HEK293 (cell line): ENCODE measurements around the gene GUCY2D.
A peak's percentile ranks its signal among the peaks of the same experiment; 100 is the strongest.

Experiments used
- CTCF ChIA-PET: fragments of 350-600 bp; formaldehyde crosslinking; extraction: SDS; loops from one replicate; lab custom pipeline; 2021; ENCODE audit warnings: antibody characterized with exemption; lab: Yijun Ruan, JAX
- POLR2A ChIA-PET: fragments of 300-600 bp; formaldehyde crosslinking; extraction: SDS; loops from one replicate; lab custom pipeline; 2020; ENCODE audit warnings: antibody characterized with exemption, inconsistent platforms; lab: Yijun Ruan, JAX
- H3K27ac ChIP-seq: fragments of 200-500 bp; sonication (Bioruptor generic); 2 replicates; pipeline ENCODE4 v1.5.1; 2014; ENCODE audit warnings: low read depth, low read length, control low read depth, inconsistent platforms; ENCODE audit errors: extremely low read depth
- H3K36me3 ChIP-seq, 2 experiments: fragments of 200-500 bp in 1 of 2; sonication (Bioruptor generic) in 1 of 2; 1 replicate in 1 of 2; 2 replicates in 1 of 2; pipeline ENCODE4 v1.5.1; 2014 to 2017; ENCODE audit warnings: inconsistent platforms in 2 of 2, low read length in 2 of 2; ENCODE audit not compliant: control insufficient read depth in 2 of 2, insufficient read depth in 1 of 2
- H3K4me1 ChIP-seq: fragments of 200-500 bp; sonication (Bioruptor generic); 2 replicates; pipeline ENCODE4 v1.5.1; 2014; ENCODE audit warnings: mild to moderate bottlenecking, low read length, inconsistent platforms; ENCODE audit not compliant: control insufficient read depth, insufficient read depth
- H3K4me3 ChIP-seq: 2 replicates; pipeline ENCODE4 v1.5.1; 2011; ENCODE audit warnings: low read depth, mild to moderate bottlenecking, control low read depth, low read length, moderate library complexity
- H3K9me3 ChIP-seq: fragments of 200-500 bp; sonication (Bioruptor generic); 2 replicates; pipeline ENCODE4 v1.5.1; 2014; ENCODE audit warnings: low read depth, low read length, inconsistent platforms; ENCODE audit not compliant: control insufficient read depth, insufficient read depth
- BCL11B ChIP-seq: fragments of 450-650 bp; formaldehyde crosslinking; IDR thresholded peaks from 2 replicates; pipeline ENCODE4 v1.5.1; 2016; ENCODE audit warnings: low read depth, missing biosample characterization, missing genetic modification characterization
- KLF1 ChIP-seq: fragments of 450-650 bp; formaldehyde crosslinking; IDR thresholded peaks from 2 replicates; pipeline ENCODE4 v1.5.1; 2016; ENCODE audit warnings: missing biosample characterization, missing genetic modification characterization
- MEIS1 ChIP-seq: sonication (generic); formaldehyde crosslinking; IDR thresholded peaks from 2 replicates; pipeline ENCODE4 v1.8.1; 2022; ENCODE audit warnings: missing genetic modification reagents, mild to moderate bottlenecking, borderline replicate concordance
- PRDM1 ChIP-seq: fragments of 450-650 bp; formaldehyde crosslinking; IDR thresholded peaks from 2 replicates; pipeline ENCODE4; 2016; ENCODE audit warnings: missing biosample characterization, missing genetic modification characterization
- REPIN1 ChIP-seq: fragments of 450-650 bp; formaldehyde crosslinking; IDR thresholded peaks from 2 replicates; pipeline ENCODE4 v1.5.1; 2017; ENCODE audit warnings: missing biosample characterization, missing genetic modification characterization, low read depth
- SALL2 ChIP-seq: fragments of 450-650 bp; formaldehyde crosslinking; IDR thresholded peaks from 2 replicates; pipeline ENCODE4 v1.5.0; 2017; ENCODE audit warnings: missing biosample characterization, mild to moderate bottlenecking, missing genetic modification characterization, borderline replicate concordance
- TRIM28 ChIP-seq: IDR thresholded peaks from 2 replicates; pipeline ENCODE4 v1.6.1; 2011; ENCODE audit warnings: low read length, control low read depth, borderline replicate concordance
- ZBTB20 ChIP-seq: fragments of 450-650 bp; formaldehyde crosslinking; IDR thresholded peaks from 2 replicates; pipeline ENCODE4 v1.5.1; 2016; ENCODE audit warnings: missing biosample characterization, missing genetic modification characterization
- ZFP69B ChIP-seq: fragments of 450-650 bp; formaldehyde crosslinking; IDR thresholded peaks from 2 replicates; pipeline ENCODE4 v1.5.1; 2016; ENCODE audit warnings: missing biosample characterization, missing genetic modification characterization
- ZNF112 ChIP-seq: fragments of 450-650 bp; formaldehyde crosslinking; IDR thresholded peaks from 2 replicates; pipeline ENCODE4 v1.5.0; 2017; ENCODE audit warnings: missing biosample characterization, missing genetic modification characterization
- ZNF19 ChIP-seq: fragments of 450-650 bp; formaldehyde crosslinking; IDR thresholded peaks from 2 replicates; pipeline ENCODE4; 2016; ENCODE audit warnings: missing biosample characterization, missing genetic modification characterization, low read depth
- ZNF324 ChIP-seq: fragments of 450-650 bp; formaldehyde crosslinking; IDR thresholded peaks from 2 replicates; pipeline ENCODE4 v1.5.1; 2016; ENCODE audit warnings: missing biosample characterization, missing genetic modification characterization
- ZNF654 ChIP-seq: fragments of 450-650 bp; formaldehyde crosslinking; IDR thresholded peaks from 2 replicates; pipeline ENCODE4 v1.5.1; 2016; ENCODE audit warnings: low read depth, missing biosample characterization, missing genetic modification characterization
- ZNF658 ChIP-seq: fragments of 450-650 bp; formaldehyde crosslinking; IDR thresholded peaks from 2 replicates; pipeline ENCODE4; 2016; ENCODE audit warnings: missing biosample characterization, missing genetic modification characterization
- ZNF701 ChIP-seq: fragments of 450-650 bp; formaldehyde crosslinking; IDR thresholded peaks from 2 replicates; pipeline ENCODE4 v1.5.1; 2016; ENCODE audit warnings: missing biosample characterization, missing genetic modification characterization
- TF ChIP-seq, protein P1 (sequence below): fragments of 450-650 bp; formaldehyde crosslinking; IDR thresholded peaks from 2 replicates; pipeline ENCODE4 v1.5.1; 2016; ENCODE audit warnings: missing biosample characterization, missing genetic modification characterization
- TF ChIP-seq, protein P2 (sequence below): fragments of 450-650 bp; formaldehyde crosslinking; IDR thresholded peaks from 2 replicates; pipeline ENCODE4 v1.5.1; 2017; ENCODE audit warnings: missing biosample characterization, missing genetic modification characterization
- TF ChIP-seq, protein P3 (sequence below): fragments of 450-650 bp; formaldehyde crosslinking; IDR thresholded peaks from 2 replicates; pipeline ENCODE4 v1.5.1; 2016; ENCODE audit warnings: missing biosample characterization, missing genetic modification characterization
- TF ChIP-seq, protein P4 (sequence below): fragments of 450-650 bp; formaldehyde crosslinking; IDR thresholded peaks from 2 replicates; pipeline ENCODE4 v1.5.1; 2016; ENCODE audit warnings: missing biosample characterization, missing genetic modification characterization
- TF ChIP-seq, protein P5 (sequence below): fragments of 450-650 bp; formaldehyde crosslinking; IDR thresholded peaks from 2 replicates; pipeline ENCODE4 v1.5.1; 2016; ENCODE audit warnings: missing biosample characterization, missing genetic modification characterization

GUCY2D gene

DNA sequence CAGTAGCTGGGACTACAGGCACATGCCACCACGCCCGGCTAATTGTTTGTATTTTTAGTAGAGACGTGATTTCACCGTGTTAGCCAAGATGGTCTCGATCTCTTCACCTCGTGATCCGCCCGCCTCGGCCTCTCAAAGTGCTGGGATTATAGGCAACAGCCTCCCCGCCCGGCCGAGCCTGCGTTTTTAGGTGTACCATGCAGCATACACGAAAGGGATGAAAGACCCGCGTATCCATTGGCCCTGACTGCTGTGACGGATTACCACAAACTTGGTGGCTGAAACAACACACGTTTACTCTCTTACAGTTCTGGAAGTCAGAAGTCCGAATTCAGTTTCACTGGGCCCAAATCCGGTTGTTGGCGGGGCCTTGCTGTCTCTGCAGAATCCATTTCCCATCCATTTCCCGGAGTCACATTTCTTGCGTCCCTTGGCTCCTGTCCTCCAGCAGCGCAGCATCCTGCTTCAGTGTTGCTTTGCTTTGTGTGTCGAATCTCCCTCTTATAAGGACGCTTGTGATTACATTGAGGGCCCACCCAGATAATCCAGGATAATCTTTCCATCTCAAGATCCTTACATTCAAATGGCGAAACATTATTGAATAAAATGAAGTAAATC is 8.3 kb upstream of the GUCY2D start (continued):
- TF ChIP-seq, protein P1, sequence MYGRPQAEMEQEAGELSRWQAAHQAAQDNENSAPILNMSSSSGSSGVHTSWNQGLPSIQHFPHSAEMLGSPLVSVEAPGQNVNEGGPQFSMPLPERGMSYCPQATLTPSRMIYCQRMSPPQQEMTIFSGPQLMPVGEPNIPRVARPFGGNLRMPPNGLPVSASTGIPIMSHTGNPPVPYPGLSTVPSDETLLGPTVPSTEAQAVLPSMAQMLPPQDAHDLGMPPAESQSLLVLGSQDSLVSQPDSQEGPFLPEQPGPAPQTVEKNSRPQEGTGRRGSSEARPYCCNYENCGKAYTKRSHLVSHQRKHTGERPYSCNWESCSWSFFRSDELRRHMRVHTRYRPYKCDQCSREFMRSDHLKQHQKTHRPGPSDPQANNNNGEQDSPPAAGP (tag by site-specific recombination) = no peak
- TF ChIP-seq KLF1 (tag by site-specific recombination) = no peak

DNA sequence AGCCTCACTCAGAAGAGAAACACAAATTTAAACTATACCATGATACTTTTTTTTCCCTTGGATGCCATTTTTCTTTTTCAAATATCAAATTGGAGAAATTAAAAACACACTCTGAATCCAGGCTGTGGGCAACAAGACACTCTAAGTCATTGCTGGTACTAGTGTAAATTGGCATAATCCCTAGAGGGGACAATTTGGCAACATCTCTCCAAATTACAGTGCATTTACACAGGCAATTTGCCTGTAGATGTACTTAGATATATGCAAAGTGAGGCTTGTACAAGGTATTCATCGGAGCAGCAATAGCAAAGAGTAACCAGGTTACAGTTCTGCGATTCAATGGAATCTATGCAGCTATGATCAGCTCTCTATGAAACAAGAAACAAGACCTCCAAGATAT is 6.7 kb upstream of the GUCY2D start:
- Histone ChIP-seq H3K9me3 (no peaks in the 10 kb centered on the region), H3K4me1 (no peaks in the 10 kb centered on the region), H3K36me3 (no peaks in the 10 kb centered on the region; a peak in 1 of 3 replicates), H3K27ac (no peak overlapping the region), H3K4me3 (no peak overlapping the region)
- TF ChIP-seq, protein P2, sequence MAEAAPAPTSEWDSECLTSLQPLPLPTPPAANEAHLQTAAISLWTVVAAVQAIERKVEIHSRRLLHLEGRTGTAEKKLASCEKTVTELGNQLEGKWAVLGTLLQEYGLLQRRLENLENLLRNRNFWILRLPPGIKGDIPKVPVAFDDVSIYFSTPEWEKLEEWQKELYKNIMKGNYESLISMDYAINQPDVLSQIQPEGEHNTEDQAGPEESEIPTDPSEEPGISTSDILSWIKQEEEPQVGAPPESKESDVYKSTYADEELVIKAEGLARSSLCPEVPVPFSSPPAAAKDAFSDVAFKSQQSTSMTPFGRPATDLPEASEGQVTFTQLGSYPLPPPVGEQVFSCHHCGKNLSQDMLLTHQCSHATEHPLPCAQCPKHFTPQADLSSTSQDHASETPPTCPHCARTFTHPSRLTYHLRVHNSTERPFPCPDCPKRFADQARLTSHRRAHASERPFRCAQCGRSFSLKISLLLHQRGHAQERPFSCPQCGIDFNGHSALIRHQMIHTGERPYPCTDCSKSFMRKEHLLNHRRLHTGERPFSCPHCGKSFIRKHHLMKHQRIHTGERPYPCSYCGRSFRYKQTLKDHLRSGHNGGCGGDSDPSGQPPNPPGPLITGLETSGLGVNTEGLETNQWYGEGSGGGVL = no peak
- TF ChIP-seq ZNF701 (no peak), ZNF19 (tag by site-specific recombination) (no peak), ZNF112 (tag by site-specific recombination) (no peak), ZBTB20 (tag by site-specific recombination) (no peak), ZFP69B (tag by site-specific recombination) (no peak), TRIM28 (no peak), ZNF658 (tag by site-specific recombination) (no peak), ZNF324 (tag by site-specific recombination) (no peak), SALL2 (tag by site-specific recombination) (no peak), PRDM1 (tag by site-specific recombination) (no peak), REPIN1 (tag by site-specific recombination) (no peak), MEIS1 (no peak)
- TF ChIP-seq, protein P3, sequence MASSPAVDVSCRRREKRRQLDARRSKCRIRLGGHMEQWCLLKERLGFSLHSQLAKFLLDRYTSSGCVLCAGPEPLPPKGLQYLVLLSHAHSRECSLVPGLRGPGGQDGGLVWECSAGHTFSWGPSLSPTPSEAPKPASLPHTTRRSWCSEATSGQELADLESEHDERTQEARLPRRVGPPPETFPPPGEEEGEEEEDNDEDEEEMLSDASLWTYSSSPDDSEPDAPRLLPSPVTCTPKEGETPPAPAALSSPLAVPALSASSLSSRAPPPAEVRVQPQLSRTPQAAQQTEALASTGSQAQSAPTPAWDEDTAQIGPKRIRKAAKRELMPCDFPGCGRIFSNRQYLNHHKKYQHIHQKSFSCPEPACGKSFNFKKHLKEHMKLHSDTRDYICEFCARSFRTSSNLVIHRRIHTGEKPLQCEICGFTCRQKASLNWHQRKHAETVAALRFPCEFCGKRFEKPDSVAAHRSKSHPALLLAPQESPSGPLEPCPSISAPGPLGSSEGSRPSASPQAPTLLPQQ (tag by site-specific recombination) = no peak
- TF ChIP-seq, protein P4, sequence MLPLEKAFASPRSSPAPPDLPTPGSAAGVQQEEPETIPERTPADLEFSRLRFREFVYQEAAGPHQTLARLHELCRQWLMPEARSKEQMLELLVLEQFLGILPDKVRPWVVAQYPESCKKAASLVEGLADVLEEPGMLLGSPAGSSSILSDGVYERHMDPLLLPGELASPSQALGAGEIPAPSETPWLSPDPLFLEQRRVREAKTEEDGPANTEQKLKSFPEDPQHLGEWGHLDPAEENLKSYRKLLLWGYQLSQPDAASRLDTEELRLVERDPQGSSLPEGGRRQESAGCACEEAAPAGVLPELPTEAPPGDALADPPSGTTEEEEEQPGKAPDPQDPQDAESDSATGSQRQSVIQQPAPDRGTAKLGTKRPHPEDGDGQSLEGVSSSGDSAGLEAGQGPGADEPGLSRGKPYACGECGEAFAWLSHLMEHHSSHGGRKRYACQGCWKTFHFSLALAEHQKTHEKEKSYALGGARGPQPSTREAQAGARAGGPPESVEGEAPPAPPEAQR = no peak
- ChIA-PET CTCF (interaction anchor here (0.8 to 2.9 kb wide), 6 partner anchors 10 to 61 kb away, joined by 3 to 23 read pairs (median 7); no protein-coding TSS in a partner anchor), POLR2A (interaction anchor here (1.0 kb wide), 1 partner anchor 64 kb away, joined by 3 read pairs; the partner anchor contains the start of genes CNTROB and TRAPPC1)

DNA sequence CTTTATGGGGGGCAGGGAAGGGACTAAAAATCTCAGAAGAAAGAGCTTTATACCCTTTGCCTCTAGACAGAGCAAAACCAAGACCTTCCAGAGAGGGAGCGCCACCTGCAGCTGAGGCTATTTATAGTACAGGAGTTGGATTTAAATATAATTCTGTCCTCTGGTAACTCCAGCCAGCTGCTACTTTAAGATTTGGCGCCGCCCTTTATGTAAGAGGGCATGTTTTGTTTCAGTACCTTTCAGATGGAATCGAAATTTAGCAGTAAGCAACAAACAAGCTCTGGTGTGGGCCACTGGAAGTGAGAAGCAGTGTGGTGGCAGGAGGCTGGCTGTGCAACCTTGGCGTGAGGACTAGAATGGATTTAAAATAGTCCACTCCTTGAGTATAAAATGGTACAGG is 5.2 kb upstream of the GUCY2D start:
- no peak overlapping the region for H3K4me3 ChIP-seq
- H3K36me3 ChIP-seq = no peaks in the 10 kb centered on the region; a peak in 1 of 3 replicates
- H3K4me1 ChIP-seq = no peaks in the 10 kb centered on the region
- H3K9me3 ChIP-seq = no peaks in the 10 kb centered on the region
- TF ChIP-seq ZNF654 (0 out of 2 replicates have a peak, but pooled peaks have one; percentile 10), BCL11B (tag by site-specific recombination) (no peak)
- TF ChIP-seq, protein P5, sequence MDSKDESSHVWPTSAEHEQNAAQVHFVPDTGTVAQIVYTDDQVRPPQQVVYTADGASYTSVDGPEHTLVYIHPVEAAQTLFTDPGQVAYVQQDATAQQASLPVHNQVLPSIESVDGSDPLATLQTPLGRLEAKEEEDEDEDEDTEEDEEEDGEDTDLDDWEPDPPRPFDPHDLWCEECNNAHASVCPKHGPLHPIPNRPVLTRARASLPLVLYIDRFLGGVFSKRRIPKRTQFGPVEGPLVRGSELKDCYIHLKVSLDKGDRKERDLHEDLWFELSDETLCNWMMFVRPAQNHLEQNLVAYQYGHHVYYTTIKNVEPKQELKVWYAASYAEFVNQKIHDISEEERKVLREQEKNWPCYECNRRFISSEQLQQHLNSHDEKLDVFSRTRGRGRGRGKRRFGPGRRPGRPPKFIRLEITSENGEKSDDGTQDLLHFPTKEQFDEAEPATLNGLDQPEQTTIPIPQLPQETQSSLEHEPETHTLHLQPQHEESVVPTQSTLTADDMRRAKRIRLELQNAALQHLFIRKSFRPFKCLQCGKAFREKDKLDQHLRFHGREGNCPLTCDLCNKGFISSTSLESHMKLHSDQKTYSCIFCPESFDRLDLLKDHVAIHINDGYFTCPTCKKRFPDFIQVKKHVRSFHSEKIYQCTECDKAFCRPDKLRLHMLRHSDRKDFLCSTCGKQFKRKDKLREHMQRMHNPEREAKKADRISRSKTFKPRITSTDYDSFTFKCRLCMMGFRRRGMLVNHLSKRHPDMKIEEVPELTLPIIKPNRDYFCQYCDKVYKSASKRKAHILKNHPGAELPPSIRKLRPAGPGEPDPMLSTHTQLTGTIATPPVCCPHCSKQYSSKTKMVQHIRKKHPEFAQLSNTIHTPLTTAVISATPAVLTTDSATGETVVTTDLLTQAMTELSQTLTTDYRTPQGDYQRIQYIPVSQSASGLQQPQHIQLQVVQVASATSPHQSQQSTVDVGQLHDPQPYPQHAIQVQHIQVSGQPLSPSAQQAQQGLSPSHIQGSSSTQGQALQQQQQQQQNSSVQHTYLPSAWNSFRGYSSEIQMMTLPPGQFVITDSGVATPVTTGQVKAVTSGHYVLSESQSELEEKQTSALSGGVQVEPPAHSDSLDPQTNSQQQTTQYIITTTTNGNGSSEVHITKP (tag by site-specific recombination) = peak; percentile 49
- H3K27ac ChIP-seq = no peak overlapping the region
- CTCF ChIA-PET = interaction anchor here (0.5 to 3.1 kb wide), 28 partner anchors 8 to 1593 kb away, joined by 3 to 23 read pairs (median 4); no protein-coding TSS in a partner anchor
- POLR2A ChIA-PET = no interaction called here
